DOHH2 (cell line): ENCODE results near the gene TFDP1.

Source experiments
- H3F3A ChIP-seq: fragments of 200-600 bp; sonication (generic), shearing (Covaris generic); 2 replicates; pipeline ENCODE4 v1.6.0; 2016; ENCODE audit warnings: antibody characterized with exemption, mild to moderate bottlenecking; ENCODE audit not compliant: control insufficient read depth, insufficient read depth
- H3K27ac ChIP-seq: fragments of 200-600 bp; sonication (generic); 2 replicates; pipeline ENCODE4 v1.5.1; 2014; ENCODE audit warnings: low read depth, mild to moderate bottlenecking, low read length, moderate library complexity
- H3K27me3 ChIP-seq: fragments of 200-600 bp; sonication (generic); 2 replicates; pipeline ENCODE4 v1.6.1; 2014; ENCODE audit warnings: mild to moderate bottlenecking, low read length, mixed read lengths; ENCODE audit not compliant: control insufficient read depth
- H3K36me3 ChIP-seq: fragments of 200-600 bp; sonication (generic); 2 replicates; pipeline ENCODE4 v1.6.1; 2014; ENCODE audit warnings: mild to moderate bottlenecking, low read length, moderate library complexity, mixed read lengths; ENCODE audit not compliant: control insufficient read depth
- H3K4me1 ChIP-seq: fragments of 200-600 bp; sonication (generic); 2 replicates; pipeline ENCODE4 v1.6.1; 2014; ENCODE audit warnings: mild to moderate bottlenecking, low read length, mixed read lengths; ENCODE audit not compliant: control insufficient read depth
- H3K4me2 ChIP-seq: fragments of 200-600 bp; sonication (generic); 2 replicates; pipeline ENCODE4 v1.6.0; 2014; ENCODE audit warnings: mild to moderate bottlenecking, low read length, moderate library complexity
- H3K4me3 ChIP-seq: fragments of 200-600 bp; sonication (generic); 2 replicates; pipeline ENCODE4 v1.5.1; 2014; ENCODE audit warnings: mild to moderate bottlenecking, low read length, mixed read lengths
- H3K79me2 ChIP-seq: fragments of 200-600 bp; sonication (generic); 2 replicates; pipeline ENCODE4 v1.6.1; 2014; ENCODE audit warnings: mild to moderate bottlenecking, low read length, mixed read lengths; ENCODE audit not compliant: control insufficient read depth
- H3K9me2 ChIP-seq: fragments of 200-600 bp; sonication (generic); replicated peaks from 2 replicates; pipeline ENCODE4 v1.6.1; 2014; ENCODE audit warnings: mild to moderate bottlenecking, low read length, mixed read lengths; ENCODE audit not compliant: control insufficient read depth
- H3K9me3 ChIP-seq: fragments of 200-600 bp; sonication (generic); 2 replicates; pipeline ENCODE4 v1.6.1; 2014; ENCODE audit warnings: antibody characterized with exemption, low read length, mixed read lengths; ENCODE audit not compliant: control insufficient read depth, insufficient read depth
- H4K20me1 ChIP-seq: fragments of 200-600 bp; sonication (generic); 2 replicates; pipeline ENCODE4 v1.6.0; 2014; ENCODE audit warnings: low read depth, mild to moderate bottlenecking, antibody characterized with exemption, low read length, moderate library complexity; ENCODE audit not compliant: control insufficient read depth, insufficient read depth
- CTCF ChIP-seq: fragments of 200-600 bp; sonication (generic); IDR thresholded peaks from one replicate; pipeline ENCODE4 v1.5.1; 2014; ENCODE audit warnings: antibody characterized with exemption, mild to moderate bottlenecking, low read depth, low read length; ENCODE audit not compliant: poor library complexity, severe bottlenecking
- EZH2phosphoT487 ChIP-seq: fragments of 200-600 bp; sonication (generic); IDR thresholded peaks from 2 replicates; pipeline ENCODE4 v1.6.1; 2017; ENCODE audit warnings: borderline replicate concordance, mild to moderate bottlenecking, antibody characterized with exemption, low read length, moderate library complexity, mixed read lengths

TFDP1 gene

GRCh38 chr13:113584205-113584869 is at the start of gene TFDP1:
TSS of gene TFDP1 (plus strand) at chr13:113584753. CDS start at chr13:113585838, 1,085 bp downstream.
- TF ChIP-seq EZH2phosphoT487 (no peak), CTCF (no peak)
- peaks cover 41% of the 10 kb centered on the region for H3K36me3 ChIP-seq
- peaks cover 17% of the 10 kb centered on the region for H4K20me1 ChIP-seq
- peak within 1 kb of the TSS; percentile 94 for H3K4me3 ChIP-seq
- H3K27ac ChIP-seq, result peak within 1 kb of the TSS; percentile 47
- H3K9me2 ChIP-seq, result no peaks in the 10 kb centered on the region
- H3K79me2 ChIP-seq, result peaks cover 43% of the 10 kb centered on the region
- peaks cover 10% of the 10 kb centered on the region; the same call in 1 of the 2 replicates for H3F3A ChIP-seq
- peak within 1 kb of the TSS; percentile 88 for H3K4me2 ChIP-seq
- H3K4me1 ChIP-seq, result peaks cover 27% of the 10 kb centered on the region
- H3K27me3 ChIP-seq, result no peaks in the 10 kb centered on the region
- no peaks in the 10 kb centered on the region for H3K9me3 ChIP-seq

GRCh38 chr13:113535381-113535781 is 49.2 kb upstream of the TFDP1 start:
- TF ChIP-seq EZH2phosphoT487, result no peak
- TF ChIP-seq CTCF, result no peak
- Histone ChIP-seq H3K9me3 (no peaks in the 10 kb centered on the region), H4K20me1 (no peaks in the 10 kb centered on the region), H3K4me2 (no peak overlapping the region), H3K9me2 (no peaks in the 10 kb centered on the region), H3K4me1 (no peaks in the 10 kb centered on the region), H3K36me3 (no peaks in the 10 kb centered on the region), H3K4me3 (no peak overlapping the region), H3K79me2 (no peaks in the 10 kb centered on the region), H3K27me3 (no peaks in the 10 kb centered on the region), H3K27ac (no peak overlapping the region), H3F3A (no peaks in the 10 kb centered on the region)

GRCh38 chr13:113536461-113537110 is 48.0 kb upstream of the TFDP1 start:
- H3F3A ChIP-seq, result no peaks in the 10 kb centered on the region
- H3K4me2 ChIP-seq, result no peak overlapping the region

More at GRCh38 chr13:113536461-113537110, 48.0 kb upstream of the TFDP1 start:
- Histone ChIP-seq H3K9me3 (no peaks in the 10 kb centered on the region), H3K79me2 (no peaks in the 10 kb centered on the region), H3K4me3 (no peak overlapping the region), H3K27ac (no peak overlapping the region), H3K36me3 (no peaks in the 10 kb centered on the region), H3K9me2 (no peaks in the 10 kb centered on the region), H3K4me1 (no peaks in the 10 kb centered on the region), H3K27me3 (no peaks in the 10 kb centered on the region), H4K20me1 (no peaks in the 10 kb centered on the region)
- TF ChIP-seq EZH2phosphoT487 (no peak), CTCF (no peak)
